ENCODE results near the gene CFAP57.

The CFAP57 gene

DNA sequence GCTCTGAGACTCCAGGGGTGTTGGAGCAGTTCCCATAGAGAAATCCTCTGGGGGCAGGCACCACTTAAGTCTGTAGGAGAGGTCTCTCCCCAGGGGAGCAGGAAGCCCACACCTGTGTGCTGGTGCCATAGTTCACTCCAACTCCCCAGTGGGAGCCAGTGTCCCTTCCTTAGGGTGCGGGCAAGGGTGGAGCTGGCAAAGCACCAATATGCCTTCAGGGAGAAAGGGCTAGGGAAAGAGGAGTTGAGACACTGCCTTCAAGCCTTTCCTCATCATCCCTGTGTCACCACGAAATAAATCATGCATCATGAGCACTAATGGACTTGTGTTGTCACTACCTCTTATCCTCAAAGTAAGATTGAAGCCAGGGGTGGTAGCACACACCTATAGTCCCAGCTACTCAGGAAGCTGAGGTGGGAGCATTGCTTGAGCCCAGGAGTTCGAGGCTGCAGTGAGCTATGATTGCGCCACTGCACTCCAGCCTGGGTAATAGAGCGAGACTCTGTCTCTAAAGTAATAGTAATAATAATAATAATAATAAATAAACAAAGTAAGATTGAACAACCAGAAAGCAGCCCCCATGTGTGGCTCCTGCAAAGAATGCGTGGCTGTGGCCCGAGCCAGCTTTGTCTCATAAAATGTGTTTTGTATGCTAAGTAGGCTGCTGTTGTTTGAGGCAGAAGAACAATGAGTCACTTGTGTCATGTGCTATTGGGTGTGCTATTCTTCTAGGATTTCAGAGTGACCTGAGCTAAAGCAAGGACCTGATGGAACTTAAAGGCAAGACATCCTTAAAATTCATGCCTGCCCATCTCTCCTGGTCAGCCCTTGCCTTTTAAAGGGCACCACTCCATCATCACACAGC lies 122.0 kb downstream of the CFAP57 start:
- H3K9me3 Mint-ChIP-seq, result no peaks in the 10 kb centered on the region
- no peak overlapping the region for H3K4me3 Mint-ChIP-seq
- no peaks in the 10 kb centered on the region for H3K36me3 Mint-ChIP-seq (ENCODE audit: insufficient read depth)
- no peaks in the 10 kb centered on the region for H3K4me1 Mint-ChIP-seq
- no peak for ATAC-seq (replicated peaks; ENCODE audit: extremely low read depth, poor library complexity, severe bottlenecking)
- no peaks in the 10 kb centered on the region for H3K27me3 Mint-ChIP-seq
- no peak for DNase-seq (ENCODE audit: low spot score in 2 of 2)
- H3K27ac Mint-ChIP-seq (ENCODE audit: low read depth), result no peak overlapping the region

DNA sequence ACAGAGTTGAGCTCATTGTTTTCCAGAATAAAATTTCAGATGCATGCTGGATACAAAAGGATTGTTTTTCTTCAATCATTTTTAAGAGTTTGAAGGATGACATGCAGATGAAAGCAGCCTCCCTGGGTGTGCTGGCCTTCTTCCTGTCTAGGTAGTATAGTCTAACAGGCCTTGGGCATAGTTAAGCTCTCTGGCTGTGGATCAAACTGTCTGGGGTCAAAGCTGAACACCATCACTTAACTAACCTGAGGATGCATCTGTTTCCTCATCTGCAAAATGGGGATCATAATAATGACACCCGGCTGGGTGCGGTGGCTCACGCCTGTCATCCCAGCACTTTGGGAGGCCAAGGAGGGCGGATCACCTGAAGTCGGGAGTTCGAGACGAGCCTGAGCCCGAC lies 122.6 kb downstream of the CFAP57 start:
- no peaks in the 10 kb centered on the region for H3K4me1 Mint-ChIP-seq
- no peak overlapping the region for H3K27ac Mint-ChIP-seq (ENCODE audit: low read depth)
- no peak for ATAC-seq (replicated peaks; ENCODE audit: extremely low read depth, poor library complexity, severe bottlenecking)
- no peak overlapping the region for H3K4me3 Mint-ChIP-seq
- H3K9me3 Mint-ChIP-seq, result no peaks in the 10 kb centered on the region
- H3K36me3 Mint-ChIP-seq (ENCODE audit: insufficient read depth), result no peaks in the 10 kb centered on the region
- no peaks in the 10 kb centered on the region for H3K27me3 Mint-ChIP-seq
- no peak for DNase-seq (ENCODE audit: low spot score in 2 of 2)

DNA sequence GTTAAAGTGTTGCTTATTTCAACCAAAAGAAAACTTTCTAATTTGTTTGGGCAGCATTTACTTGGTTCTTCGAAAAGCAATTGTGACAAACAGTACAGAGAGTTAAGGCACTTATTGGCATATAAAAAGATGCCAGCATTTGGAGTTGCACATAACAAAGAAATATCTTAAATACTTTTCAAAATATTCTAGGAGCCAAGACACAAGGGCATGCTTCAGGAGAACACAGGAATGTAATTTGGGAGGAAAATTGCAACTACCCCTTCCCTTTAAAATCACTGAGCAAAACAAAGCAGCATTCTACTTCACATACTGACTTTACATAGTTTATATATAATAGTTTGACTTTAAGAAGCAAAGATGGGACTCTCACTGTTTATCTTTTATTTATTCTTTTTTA lies 124.1 kb downstream of the CFAP57 start:
- no peak overlapping the region for H3K4me3 Mint-ChIP-seq
- ATAC-seq (replicated peaks; ENCODE audit: extremely low read depth, poor library complexity, severe bottlenecking) (no peak), DNase-seq (ENCODE audit: low spot score in 2 of 2) (no peak)
- H3K4me1 Mint-ChIP-seq, result no peaks in the 10 kb centered on the region
- no peak overlapping the region for H3K27ac Mint-ChIP-seq (ENCODE audit: low read depth)
- no peaks in the 10 kb centered on the region for H3K36me3 Mint-ChIP-seq (ENCODE audit: insufficient read depth)
- H3K9me3 Mint-ChIP-seq, result no peaks in the 10 kb centered on the region
- H3K27me3 Mint-ChIP-seq, result no peaks in the 10 kb centered on the region

DNA sequence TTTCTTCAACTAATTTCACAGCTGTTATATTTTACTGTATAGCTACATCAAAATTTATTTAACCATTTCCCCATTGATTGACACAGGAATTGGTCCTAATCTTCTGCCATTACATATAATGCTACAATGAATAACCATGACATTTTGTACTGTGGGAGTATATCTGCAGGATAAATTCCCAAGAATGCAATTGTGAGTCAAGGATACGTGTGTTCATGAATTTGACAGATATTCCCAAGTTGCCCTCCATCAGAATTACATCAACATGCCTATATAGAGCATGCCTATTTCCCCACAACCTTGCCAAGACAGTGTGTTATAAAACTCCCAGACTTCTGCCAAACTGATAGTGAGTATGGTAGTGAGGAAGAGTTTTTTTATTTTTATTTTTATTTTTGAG lies 125.9 kb downstream of the CFAP57 start:
- peaks cover 9% of the 10 kb centered on the region for H3K27me3 Mint-ChIP-seq
- no peaks in the 10 kb centered on the region for H3K4me1 Mint-ChIP-seq
- no peaks in the 10 kb centered on the region for H3K9me3 Mint-ChIP-seq
- DNase-seq (ENCODE audit: low spot score in 2 of 2) (no peak), ATAC-seq (replicated peaks; ENCODE audit: extremely low read depth, poor library complexity, severe bottlenecking) (no peak)
- H3K27ac Mint-ChIP-seq (ENCODE audit: low read depth), result no peak overlapping the region
- no peak overlapping the region for H3K4me3 Mint-ChIP-seq
- H3K36me3 Mint-ChIP-seq (ENCODE audit: insufficient read depth), result no peaks in the 10 kb centered on the region

DNA sequence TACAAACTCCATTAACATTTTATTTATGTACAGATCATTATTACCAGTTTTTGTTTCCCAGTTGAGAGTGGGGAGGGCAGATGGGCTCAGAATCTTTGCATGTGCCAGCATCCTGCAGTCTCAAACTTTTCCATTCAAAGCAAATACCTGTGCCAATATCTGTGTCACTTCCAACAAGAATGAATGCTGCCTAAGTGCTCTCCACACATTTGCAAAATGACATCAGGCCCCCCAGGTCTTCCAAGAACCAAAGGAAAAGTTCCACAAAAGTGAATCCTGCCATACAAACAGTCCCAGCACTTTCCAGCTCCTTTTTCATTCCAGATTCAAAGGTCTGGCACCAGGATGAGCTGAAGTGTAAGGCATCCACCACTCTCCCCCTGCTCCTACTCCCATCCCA lies 127.0 kb downstream of the CFAP57 start:
- no peak for ATAC-seq (replicated peaks; ENCODE audit: extremely low read depth, poor library complexity, severe bottlenecking)
- Mint-ChIP-seq H3K9me3 (no peaks in the 10 kb centered on the region), H3K27ac (ENCODE audit: low read depth) (no peak overlapping the region), H3K27me3 (peaks cover 14% of the 10 kb centered on the region), H3K4me3 (no peak overlapping the region), H3K4me1 (no peaks in the 10 kb centered on the region), H3K36me3 (ENCODE audit: insufficient read depth) (no peaks in the 10 kb centered on the region)
- DNase-seq (ENCODE audit: low spot score in 2 of 2), result no peak

DNA sequence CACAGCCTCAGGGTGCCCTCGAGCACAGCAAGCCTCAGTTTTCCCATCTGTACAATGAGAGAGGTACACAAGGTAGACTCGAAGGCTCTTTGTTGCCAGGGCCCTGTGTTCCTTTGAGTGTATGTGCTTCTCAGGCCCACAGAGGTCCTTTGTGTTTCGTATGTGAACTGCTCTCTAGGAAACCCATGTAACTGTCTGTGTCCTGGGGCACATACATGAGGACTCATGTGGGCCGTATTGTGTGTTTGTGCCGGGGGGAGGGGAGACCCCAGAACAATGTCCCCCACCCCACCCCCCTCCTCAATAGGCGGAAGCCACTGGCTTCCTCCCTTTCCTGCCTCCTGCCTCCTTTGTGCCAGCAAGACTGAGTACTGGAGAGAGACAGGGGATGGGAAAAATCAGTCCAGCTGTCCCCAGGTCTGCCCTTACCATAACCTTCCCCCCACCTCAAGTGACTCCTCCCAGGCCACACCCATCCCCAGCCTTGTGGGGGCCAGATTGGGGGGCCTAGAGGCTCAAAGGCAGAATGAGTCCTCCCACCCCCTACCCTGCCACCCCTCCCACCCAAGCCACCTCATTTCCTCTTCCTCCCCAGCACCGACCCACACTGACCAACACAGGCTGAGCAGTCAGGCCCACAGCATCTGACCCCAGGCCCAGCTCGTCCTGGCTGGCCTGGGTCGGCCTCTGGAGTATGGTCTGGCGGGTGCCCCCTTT lies 128.4 kb downstream of the CFAP57 start, which contains the start of gene TIE1:
Gene TIE1, plus strand, starts transcription at position 605 of the 717 bp plus-strand sequence. Its CDS starts 90 bp downstream, at position 695.
- H3K27me3 Mint-ChIP-seq, result peaks cover 23% of the 10 kb centered on the region
- ATAC-seq (replicated peaks; ENCODE audit: extremely low read depth, poor library complexity, severe bottlenecking), result no peak
- no peaks in the 10 kb centered on the region for H3K4me1 Mint-ChIP-seq
- DNase-seq (ENCODE audit: low spot score in 2 of 2), result no peak
- H3K4me3 Mint-ChIP-seq, result no peak within 1 kb of the TSS
- no peak within 1 kb of the TSS for H3K27ac Mint-ChIP-seq (ENCODE audit: low read depth)
- no peaks in the 10 kb centered on the region for H3K9me3 Mint-ChIP-seq
- H3K36me3 Mint-ChIP-seq (ENCODE audit: insufficient read depth), result no peaks in the 10 kb centered on the region

DNA sequence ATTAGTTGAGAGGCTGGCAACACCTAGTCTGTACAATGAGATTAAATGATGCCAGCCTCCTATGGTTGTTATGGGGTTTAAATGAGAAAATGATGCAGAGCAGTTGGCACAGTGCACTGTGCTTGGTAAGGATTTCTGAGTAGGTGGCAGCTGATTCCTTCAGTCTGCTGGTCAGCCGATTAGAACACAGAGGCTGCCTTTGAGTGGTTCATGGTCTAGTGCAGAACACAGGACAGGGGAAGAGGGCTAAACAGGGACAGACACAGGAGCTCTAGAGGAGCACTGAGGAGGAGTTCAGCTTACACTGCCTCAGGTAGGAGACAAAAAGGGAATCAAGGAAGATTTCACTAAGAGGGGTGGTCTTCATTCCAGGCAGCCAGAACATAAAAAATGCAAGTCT lies 130.1 kb downstream of the CFAP57 start:
- DNase-seq (ENCODE audit: low spot score in 2 of 2) (no peak), ATAC-seq (replicated peaks; ENCODE audit: extremely low read depth, poor library complexity, severe bottlenecking) (no peak)
- H3K9me3 Mint-ChIP-seq, result no peaks in the 10 kb centered on the region
- H3K36me3 Mint-ChIP-seq (ENCODE audit: insufficient read depth), result no peaks in the 10 kb centered on the region
- no peak overlapping the region for H3K27ac Mint-ChIP-seq (ENCODE audit: low read depth)
- H3K4me1 Mint-ChIP-seq, result no peaks in the 10 kb centered on the region
- no peak overlapping the region for H3K4me3 Mint-ChIP-seq
- H3K27me3 Mint-ChIP-seq, result peaks cover 35% of the 10 kb centered on the region

DNA sequence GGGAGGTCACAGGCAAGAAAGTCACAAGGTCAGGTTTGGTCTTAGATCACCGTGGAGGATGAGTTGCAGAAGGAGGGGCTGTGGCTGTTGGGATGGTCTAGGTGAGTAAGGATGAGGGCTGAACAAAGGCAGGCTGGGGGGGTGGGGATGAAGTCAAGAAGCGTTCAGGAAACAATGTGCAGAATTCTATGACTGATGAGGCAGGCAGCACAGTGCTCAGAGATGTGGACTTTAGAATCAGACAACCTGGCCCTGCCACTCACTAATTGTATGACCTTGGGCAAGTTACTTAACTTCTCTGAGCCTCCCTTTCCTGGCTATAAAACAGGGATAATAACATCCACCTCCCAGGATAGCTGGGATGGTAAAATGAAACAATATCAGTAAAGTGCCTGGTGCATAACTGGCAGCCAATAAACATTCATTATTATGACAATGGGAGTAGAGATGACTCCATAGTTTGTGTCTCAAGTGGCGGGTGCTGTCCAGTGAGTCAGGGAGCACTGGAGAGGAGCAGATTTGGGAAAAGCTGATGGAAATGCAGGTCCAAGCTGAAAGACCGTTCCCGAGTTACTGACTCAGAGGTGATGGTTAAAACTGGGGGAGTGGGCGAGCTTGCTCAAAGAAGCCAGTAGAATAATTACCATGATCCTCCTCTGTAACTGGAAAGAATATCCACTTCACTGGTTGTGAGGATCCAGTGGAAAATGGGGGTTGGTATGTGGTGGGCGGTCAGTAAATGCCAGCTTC lies 130.8 kb downstream of the CFAP57 start:
- no peak for ATAC-seq (replicated peaks; ENCODE audit: extremely low read depth, poor library complexity, severe bottlenecking)
- Mint-ChIP-seq H3K4me1 (no peaks in the 10 kb centered on the region), H3K27me3 (peaks cover 42% of the 10 kb centered on the region), H3K9me3 (no peaks in the 10 kb centered on the region), H3K4me3 (no peak overlapping the region), H3K36me3 (ENCODE audit: insufficient read depth) (peaks cover 1% of the 10 kb centered on the region), H3K27ac (ENCODE audit: low read depth) (no peak overlapping the region)
- DNase-seq (ENCODE audit: low spot score in 2 of 2), result no peak

DNA sequence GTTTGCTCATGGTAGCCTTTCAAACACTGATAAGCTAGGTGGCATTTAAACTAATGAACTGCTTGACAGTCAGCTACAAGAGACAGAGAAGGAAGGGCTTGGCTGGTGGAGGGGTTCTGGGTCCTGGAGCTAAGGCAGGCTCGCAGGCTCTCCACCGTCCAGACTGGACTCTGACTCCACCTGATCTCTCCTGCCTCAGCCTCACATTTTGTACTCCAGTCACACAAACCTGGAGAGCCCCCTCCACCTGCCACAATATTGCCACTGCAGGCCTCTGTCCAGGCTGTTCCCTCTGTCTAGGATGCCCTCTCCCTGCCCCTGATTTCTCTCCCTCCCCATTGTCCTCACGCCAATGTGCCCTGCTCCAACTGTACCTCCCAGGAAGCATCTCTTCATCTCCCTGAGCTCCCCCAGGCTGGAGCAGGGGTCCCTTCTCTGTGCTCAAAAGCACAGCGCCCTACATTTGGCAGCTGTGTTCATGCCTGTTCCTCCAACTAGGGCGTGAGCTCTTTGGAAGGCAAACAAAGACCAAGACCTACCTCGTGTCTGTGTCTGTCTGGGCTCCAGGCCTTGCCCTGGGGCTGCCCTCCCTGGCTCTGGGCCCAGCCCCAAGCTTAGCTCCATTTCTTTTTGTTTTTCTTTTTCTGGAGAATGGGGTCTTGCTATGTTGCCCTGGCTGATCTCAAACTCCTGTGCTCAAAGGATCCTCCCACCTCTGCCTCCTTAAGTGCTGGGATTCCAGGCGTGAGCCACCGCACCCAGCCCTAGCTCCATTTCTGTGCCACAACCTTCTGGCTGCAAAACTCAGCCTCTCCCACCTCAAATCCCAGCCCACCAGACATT lies 131.6 kb downstream of the CFAP57 start:
- H3K27me3 Mint-ChIP-seq, result peaks cover 50% of the 10 kb centered on the region
- H3K36me3 Mint-ChIP-seq (ENCODE audit: insufficient read depth), result peaks cover 3% of the 10 kb centered on the region
- no peaks in the 10 kb centered on the region for H3K4me1 Mint-ChIP-seq
- no peak overlapping the region for H3K27ac Mint-ChIP-seq (ENCODE audit: low read depth)
- H3K4me3 Mint-ChIP-seq, result no peak overlapping the region
- ATAC-seq (replicated peaks; ENCODE audit: extremely low read depth, poor library complexity, severe bottlenecking) (no peak), DNase-seq (ENCODE audit: low spot score in 2 of 2) (no peak)
- no peaks in the 10 kb centered on the region for H3K9me3 Mint-ChIP-seq

All from central memory CD8-positive, alpha-beta T cell (primary cell).